HG03039 (cell line): Measurements from ENCODE around the gene ATG3.
"Not testable (repeated sequence)": the region's sequence is repeated elsewhere in the genome, so short reads cannot be mapped to it uniquely, and the experiment has no call there.

Source experiments
- ATAC-seq: cut with Tn5 transposase; IDR thresholded peaks from one replicate; pipeline ENCODE4 v1.9.1; 2021; ENCODE audit warnings: mild to moderate bottlenecking, moderate library complexity; ENCODE audit not compliant: unreplicated experiment

The ATG3 gene

GRCh38 chr3:112561484-112561733, 353 bp downstream of the ATG3 start:
- peak; percentile 47 for ATAC-seq

- peak; percentile 14 for ATAC-seq
Observed at GRCh38 chr3:112560721-112561483, 860 bp downstream of the ATG3 start.

- no peak for ATAC-seq
Observed at GRCh38 chr3:112560307-112560706, 1.5 kb downstream of the ATG3 start.

GRCh38 chr3:112557976-112558375, 3.8 kb downstream of the ATG3 start:
- ATAC-seq: no peak

- ATAC-seq: no peak
Observed at GRCh38 chr3:112555535-112556170, 6.1 kb downstream of the ATG3 start.

- ATAC-seq: no peak
Observed at GRCh38 chr3:112550859-112551258, 10.9 kb downstream of the ATG3 start.

GRCh38 chr3:112546216-112546759, 15.5 kb downstream of the ATG3 start:
- no peak for ATAC-seq

- ATAC-seq: peak; percentile 86
Observed at GRCh38 chr3:112539825-112540650, 21.7 kb downstream of the ATG3 start.

- ATAC-seq: no peak
Observed at GRCh38 chr3:112531358-112531781, 30.4 kb downstream of the ATG3 start.

GRCh38 chr3:112530573-112530972, 31.2 kb downstream of the ATG3 start:
- no peak for ATAC-seq

GRCh38 chr3:112524127-112524526, 37.6 kb downstream of the ATG3 start:
- ATAC-seq: not testable (repeated sequence)

- ATAC-seq: peak; percentile 46
Observed at GRCh38 chr3:112519424-112520001, 42.2 kb downstream of the ATG3 start.

- not testable (repeated sequence) for ATAC-seq
Observed at GRCh38 chr3:112518970-112519369, 42.8 kb downstream of the ATG3 start.

- ATAC-seq: peak; percentile 100
Observed at GRCh38 chr3:112514527-112515128, 47.1 kb downstream of the ATG3 start.

- ATAC-seq: no peak
Observed at GRCh38 chr3:112512320-112512719, 49.4 kb downstream of the ATG3 start.

- ATAC-seq: no peak
Observed at GRCh38 chr3:112508860-112509259, 52.9 kb downstream of the ATG3 start.

- no peak for ATAC-seq
Observed at GRCh38 chr3:112508261-112508660, 53.5 kb downstream of the ATG3 start.

GRCh38 chr3:112505907-112506306, 55.9 kb downstream of the ATG3 start:
- ATAC-seq: no peak

GRCh38 chr3:112504123-112504522, 57.6 kb downstream of the ATG3 start:
- ATAC-seq: no peak

- ATAC-seq: no peak
Observed at GRCh38 chr3:112503304-112503972, 58.3 kb downstream of the ATG3 start.
